HepG2 (cell line): ENCODE data around the gene ZNF488. TPM values are rescaled to one million over a fixed set of nuclear protein-coding genes. Genes with fewer than 3 reads are reported as not detected.

Source experiments
- DPF2 ChIP-seq: sonication (generic); formaldehyde crosslinking; IDR thresholded peaks from 2 replicates; pipeline ENCODE4 v1.4.0; 2020; ENCODE audit warnings: mild to moderate bottlenecking, low read depth, missing genetic modification reagents, borderline replicate concordance
- ELF1 ChIP-seq: sonication (generic); formaldehyde crosslinking; IDR thresholded peaks from 2 replicates; pipeline ENCODE4 v1.4.0; 2020; ENCODE audit warnings: missing genetic modification reagents
- FIP1L1 ChIP-seq: fragments of 200-400 bp; formaldehyde crosslinking; IDR thresholded peaks from 2 replicates; pipeline ENCODE4 v1.6.1; 2018; ENCODE audit warnings: low read depth, mild to moderate bottlenecking, low read length, moderate library complexity, borderline replicate concordance; ENCODE audit not compliant: insufficient read depth
- HNRNPH1 ChIP-seq: fragments of 200-400 bp; formaldehyde crosslinking; optimal IDR thresholded peaks from 2 replicates; pipeline ENCODE3; 2017; ENCODE audit warnings: mild to moderate bottlenecking, low read depth, low read length
- IKZF1 ChIP-seq: fragments of 450-650 bp; IDR thresholded peaks from 2 replicates; pipeline ENCODE4 v1.7.1; 2016
- JUN ChIP-seq: sonication (generic); formaldehyde crosslinking; IDR thresholded peaks from 2 replicates; pipeline ENCODE4 v1.4.0; 2020; ENCODE audit warnings: mild to moderate bottlenecking, missing genetic modification reagents
- KLF6 ChIP-seq: IDR thresholded peaks from 2 replicates; pipeline ENCODE4 v1.8.0; 2016; ENCODE audit warnings: missing biosample characterization, missing genetic modification reagents
- KMT2B ChIP-seq: IDR thresholded peaks from 2 replicates; pipeline ENCODE4 v1.6.1; 2016; ENCODE audit warnings: missing genetic modification reagents, missing compliant biosample characterization
- MBNL3 ChIP-seq: fragments of 250-450 bp; sonication (Bioruptor Pico); conservative IDR thresholded peaks from 2 replicates; pipeline ENCODE4 v1.8.0; 2022; ENCODE audit warnings: mild to moderate bottlenecking, inconsistent platforms
- MEIS2 ChIP-seq: sonication (generic); formaldehyde crosslinking; IDR thresholded peaks from 2 replicates; pipeline ENCODE4 v1.9.0; 2021; ENCODE audit warnings: mild to moderate bottlenecking, missing genetic modification reagents
- NFE2L2 ChIP-seq: fragments of 150-350 bp; IDR thresholded peaks from 2 replicates; pipeline ENCODE4 v1.6.1; 2014; ENCODE audit warnings: low read length
- PAF1 ChIP-seq: IDR thresholded peaks from 2 replicates; pipeline ENCODE4 v1.6.1; 2016; ENCODE audit warnings: missing genetic modification reagents, missing compliant biosample characterization
- POLR2G ChIP-seq: fragments of 200-400 bp; formaldehyde crosslinking; IDR thresholded peaks from 2 replicates; pipeline ENCODE4 v1.6.1; 2018; ENCODE audit warnings: mild to moderate bottlenecking, low read depth, low read length, moderate library complexity
- RCOR2 ChIP-seq: IDR thresholded peaks from 2 replicates; pipeline ENCODE4 v1.6.1; 2016; ENCODE audit warnings: missing biosample characterization, missing genetic modification reagents
- TCF12 ChIP-seq, 2 experiments: fragments of 450-650 bp in 1 of 2; sonication (generic) in 1 of 2; formaldehyde crosslinking in 1 of 2; IDR thresholded peaks; 2 replicates each; pipeline versions ENCODE4 v1.6.1 to v1.8.0; 2017 to 2022; ENCODE audit warnings: antibody characterized with exemption in 1 of 2, mild to moderate bottlenecking in 1 of 2, missing genetic modification reagents in 1 of 2, moderate library complexity in 1 of 2
- ZFP82 ChIP-seq: sonication (generic); formaldehyde crosslinking; IDR thresholded peaks from 2 replicates; pipeline ENCODE4 v1.5.1; 2020; ENCODE audit warnings: mild to moderate bottlenecking, missing genetic modification reagents, borderline replicate concordance
- ZFP90 ChIP-seq: sonication (generic); formaldehyde crosslinking; IDR thresholded peaks from 2 replicates; pipeline ENCODE4 v1.8.0; 2022; ENCODE audit warnings: missing genetic modification reagents, mild to moderate bottlenecking, inconsistent platforms, borderline replicate concordance
- ZKSCAN5 ChIP-seq: sonication (generic); formaldehyde crosslinking; IDR thresholded peaks from 2 replicates; pipeline ENCODE4 v1.5.1; 2020; ENCODE audit warnings: mild to moderate bottlenecking, missing genetic modification reagents
- ZNF44 ChIP-seq: sonication (generic); formaldehyde crosslinking; IDR thresholded peaks from 2 replicates; pipeline ENCODE4 v1.5.1; 2020; ENCODE audit warnings: mild to moderate bottlenecking, missing genetic modification reagents
- ZNF607 ChIP-seq: sonication (generic); formaldehyde crosslinking; IDR thresholded peaks from 2 replicates; pipeline ENCODE4 v1.5.1; 2020; ENCODE audit warnings: missing genetic modification reagents, mild to moderate bottlenecking, borderline replicate concordance
- ZNF674 ChIP-seq: sonication (generic); formaldehyde crosslinking; IDR thresholded peaks from 2 replicates; pipeline ENCODE4 v1.5.0; 2020; ENCODE audit warnings: low read depth, mild to moderate bottlenecking, missing genetic modification reagents
- ZNF776 ChIP-seq: sonication (generic); formaldehyde crosslinking; IDR thresholded peaks from 2 replicates; pipeline ENCODE4 v1.4.0; 2020; ENCODE audit warnings: mild to moderate bottlenecking, missing genetic modification reagents
- ZSCAN31 ChIP-seq: sonication (generic); formaldehyde crosslinking; IDR thresholded peaks from 2 replicates; pipeline ENCODE4 v1.5.0; 2020; ENCODE audit warnings: low read depth, mild to moderate bottlenecking, missing genetic modification reagents
- polyA plus RNA-seq, 8 experiments: library from polyadenylated mRNA; depleted of rRNA in 3 of 8; stranded (reverse) in 7 of 8; unstranded in 1 of 8; fragments of >200 nt; fragmentation: Illumina TruSeq in 4 of 8; extraction: Trizol in 4 of 8; gene quantifications; 2 replicates each; pipeline versions ENCODE4 v1.2.1 to v1.2.3, GENCODE V29; 2011 to 2016; ENCODE audit warnings: low read depth in 4 of 8, missing spikeins in 1 of 8, mixed read lengths in 1 of 8; ENCODE audit not compliant: insufficient read depth in 1 of 8
- total RNA-seq, 5 experiments: library from RNA; depleted of rRNA; stranded (reverse); fragments of >200 nt; fragmentation: Illumina TruSeq; extraction: Trizol; gene quantifications; 2 replicates each; pipeline ENCODE4 v1.2.3, GENCODE V29; 2016; ENCODE audit warnings: low read depth in 1 of 5
- TF ChIP-seq, protein P1 (sequence below): sonication (generic); formaldehyde crosslinking; IDR thresholded peaks from 2 replicates; pipeline ENCODE4 v1.5.1; 2020; ENCODE audit warnings: mild to moderate bottlenecking, missing genetic modification reagents, borderline replicate concordance
- TF ChIP-seq, protein P2 (sequence below): sonication (generic); formaldehyde crosslinking; IDR thresholded peaks from 2 replicates; pipeline ENCODE4 v1.8.1; 2023; ENCODE audit warnings: mild to moderate bottlenecking, missing genetic modification reagents, borderline replicate concordance

Gene ZNF488
- total and polyA plus RNA-seq, 2 of the 13 experiments (the other 11 are each of a cell fraction or from before 2014, with no cell fraction given): 0.13 to 0.15 TPM

DNA sequence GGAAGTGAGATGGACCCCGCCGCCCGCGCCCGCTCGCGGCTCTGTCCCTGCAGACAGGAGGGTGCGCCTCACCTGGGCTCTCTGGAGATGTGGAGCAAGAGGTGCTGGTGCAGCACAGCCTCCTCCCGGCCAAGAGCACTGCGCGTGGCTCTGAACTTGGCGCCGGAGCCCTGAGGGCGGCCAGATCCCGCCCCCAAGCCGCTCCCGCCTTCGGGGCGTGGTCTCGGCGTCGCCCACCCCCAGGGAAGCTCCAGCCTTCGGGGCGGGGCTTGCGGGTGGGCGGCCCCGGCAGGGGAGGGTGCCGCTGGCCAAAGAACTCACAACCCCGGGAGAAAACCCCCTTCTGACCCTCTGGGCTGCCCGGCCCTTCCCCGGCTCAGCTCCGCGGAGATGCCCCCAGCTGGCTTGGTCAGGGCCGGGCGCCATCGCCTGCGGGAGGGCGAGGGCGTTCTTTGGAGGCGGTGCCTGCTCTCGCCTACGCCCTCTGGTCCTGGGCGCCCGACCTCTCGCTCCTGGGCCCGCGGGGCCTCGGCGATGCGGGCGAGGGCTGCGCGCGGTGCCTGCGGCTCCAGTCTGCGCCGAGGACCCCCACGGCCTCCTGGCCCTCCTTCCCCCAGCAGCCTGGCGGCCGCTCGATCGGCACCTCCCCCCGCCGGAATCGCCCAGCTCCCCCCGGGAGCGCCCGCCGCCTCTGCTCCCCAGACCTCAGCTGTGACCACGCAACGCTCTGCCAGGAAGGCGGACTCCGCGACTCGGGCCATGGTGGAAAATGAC lies at the start of gene ZNF488 (continued):
- TF ChIP-seq ZNF607 (peak; percentile 72; the same call in 1 of the 2 replicates), ZFP82 (CRISPR knock-in tag) (no peak), JUN (CRISPR knock-in tag) (no peak), MEIS2 (CRISPR knock-in tag) (no peak), POLR2G (peak; percentile 51; the same call in 1 of the 2 replicates), ZNF674 (CRISPR knock-in tag) (peak; percentile 49; the same call in 1 of the 2 replicates), ZNF776 (CRISPR knock-in tag) (peak; percentile 57; the same call in 1 of the 2 replicates), RCOR2 (CRISPR knock-in tag) (no peak), ZKSCAN5 (CRISPR knock-in tag) (no peak), ZNF44 (CRISPR knock-in tag) (peak; percentile 23; the same call in 1 of the 2 replicates), TCF12 (IDR thresholded peaks at IDR 0.05) (no peak), TCF12 (CRISPR knock-in tag; IDR thresholded peaks at IDR 0.05) (no peak), DPF2 (no peak), ZFP90 (peak; percentile 58; the same call in 1 of the 2 replicates), HNRNPH1 (no peak), ZSCAN31 (peak; percentile 59; the same call in 1 of the 2 replicates), ELF1 (CRISPR knock-in tag) (no peak), KLF6 (0 out of 2 replicates have a peak, but pooled peaks have one; percentile 54), PAF1 (CRISPR knock-in tag) (no peak), FIP1L1 (no peak), IKZF1 (no peak), MBNL3 (CRISPR knock-in tag) (no peak), KMT2B (CRISPR knock-in tag) (no peak), NFE2L2 (no peak)
- TF ChIP-seq, protein P1, sequence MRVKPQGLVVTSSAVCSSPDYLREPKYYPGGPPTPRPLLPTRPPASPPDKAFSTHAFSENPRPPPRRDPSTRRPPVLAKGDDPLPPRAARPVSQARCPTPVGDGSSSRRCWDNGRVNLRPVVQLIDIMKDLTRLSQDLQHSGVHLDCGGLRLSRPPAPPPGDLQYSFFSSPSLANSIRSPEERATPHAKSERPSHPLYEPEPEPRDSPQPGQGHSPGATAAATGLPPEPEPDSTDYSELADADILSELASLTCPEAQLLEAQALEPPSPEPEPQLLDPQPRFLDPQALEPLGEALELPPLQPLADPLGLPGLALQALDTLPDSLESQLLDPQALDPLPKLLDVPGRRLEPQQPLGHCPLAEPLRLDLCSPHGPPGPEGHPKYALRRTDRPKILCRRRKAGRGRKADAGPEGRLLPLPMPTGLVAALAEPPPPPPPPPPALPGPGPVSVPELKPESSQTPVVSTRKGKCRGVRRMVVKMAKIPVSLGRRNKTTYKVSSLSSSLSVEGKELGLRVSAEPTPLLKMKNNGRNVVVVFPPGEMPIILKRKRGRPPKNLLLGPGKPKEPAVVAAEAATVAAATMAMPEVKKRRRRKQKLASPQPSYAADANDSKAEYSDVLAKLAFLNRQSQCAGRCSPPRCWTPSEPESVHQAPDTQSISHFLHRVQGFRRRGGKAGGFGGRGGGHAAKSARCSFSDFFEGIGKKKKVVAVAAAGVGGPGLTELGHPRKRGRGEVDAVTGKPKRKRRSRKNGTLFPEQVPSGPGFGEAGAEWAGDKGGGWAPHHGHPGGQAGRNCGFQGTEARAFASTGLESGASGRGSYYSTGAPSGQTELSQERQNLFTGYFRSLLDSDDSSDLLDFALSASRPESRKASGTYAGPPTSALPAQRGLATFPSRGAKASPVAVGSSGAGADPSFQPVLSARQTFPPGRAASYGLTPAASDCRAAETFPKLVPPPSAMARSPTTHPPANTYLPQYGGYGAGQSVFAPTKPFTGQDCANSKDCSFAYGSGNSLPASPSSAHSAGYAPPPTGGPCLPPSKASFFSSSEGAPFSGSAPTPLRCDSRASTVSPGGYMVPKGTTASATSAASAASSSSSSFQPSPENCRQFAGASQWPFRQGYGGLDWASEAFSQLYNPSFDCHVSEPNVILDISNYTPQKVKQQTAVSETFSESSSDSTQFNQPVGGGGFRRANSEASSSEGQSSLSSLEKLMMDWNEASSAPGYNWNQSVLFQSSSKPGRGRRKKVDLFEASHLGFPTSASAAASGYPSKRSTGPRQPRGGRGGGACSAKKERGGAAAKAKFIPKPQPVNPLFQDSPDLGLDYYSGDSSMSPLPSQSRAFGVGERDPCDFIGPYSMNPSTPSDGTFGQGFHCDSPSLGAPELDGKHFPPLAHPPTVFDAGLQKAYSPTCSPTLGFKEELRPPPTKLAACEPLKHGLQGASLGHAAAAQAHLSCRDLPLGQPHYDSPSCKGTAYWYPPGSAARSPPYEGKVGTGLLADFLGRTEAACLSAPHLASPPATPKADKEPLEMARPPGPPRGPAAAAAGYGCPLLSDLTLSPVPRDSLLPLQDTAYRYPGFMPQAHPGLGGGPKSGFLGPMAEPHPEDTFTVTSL (CRISPR knock-in tag): no peak
- TF ChIP-seq, protein P2, sequence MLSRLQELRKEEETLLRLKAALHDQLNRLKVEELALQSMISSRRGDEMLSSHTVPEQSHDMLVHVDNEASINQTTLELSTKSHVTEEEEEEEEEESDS (CRISPR knock-in tag): no peak
